Bone marrow (tissue), 2 donors: ENCODE data around the gene FAM3A.
"Not testable (repeated sequence)": the region's sequence is repeated elsewhere in the genome, so short reads cannot be mapped to it uniquely, and the experiment has no call there.

ENCODE experiments used
- DNase-seq, 2 donors: peaks; one replicate each; lab custom pipeline; 2025; lab: John Stamatoyannopoulos, UW

FAM3A gene, protein sequence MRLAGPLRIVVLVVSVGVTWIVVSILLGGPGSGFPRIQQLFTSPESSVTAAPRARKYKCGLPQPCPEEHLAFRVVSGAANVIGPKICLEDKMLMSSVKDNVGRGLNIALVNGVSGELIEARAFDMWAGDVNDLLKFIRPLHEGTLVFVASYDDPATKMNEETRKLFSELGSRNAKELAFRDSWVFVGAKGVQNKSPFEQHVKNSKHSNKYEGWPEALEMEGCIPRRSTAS

DNA sequence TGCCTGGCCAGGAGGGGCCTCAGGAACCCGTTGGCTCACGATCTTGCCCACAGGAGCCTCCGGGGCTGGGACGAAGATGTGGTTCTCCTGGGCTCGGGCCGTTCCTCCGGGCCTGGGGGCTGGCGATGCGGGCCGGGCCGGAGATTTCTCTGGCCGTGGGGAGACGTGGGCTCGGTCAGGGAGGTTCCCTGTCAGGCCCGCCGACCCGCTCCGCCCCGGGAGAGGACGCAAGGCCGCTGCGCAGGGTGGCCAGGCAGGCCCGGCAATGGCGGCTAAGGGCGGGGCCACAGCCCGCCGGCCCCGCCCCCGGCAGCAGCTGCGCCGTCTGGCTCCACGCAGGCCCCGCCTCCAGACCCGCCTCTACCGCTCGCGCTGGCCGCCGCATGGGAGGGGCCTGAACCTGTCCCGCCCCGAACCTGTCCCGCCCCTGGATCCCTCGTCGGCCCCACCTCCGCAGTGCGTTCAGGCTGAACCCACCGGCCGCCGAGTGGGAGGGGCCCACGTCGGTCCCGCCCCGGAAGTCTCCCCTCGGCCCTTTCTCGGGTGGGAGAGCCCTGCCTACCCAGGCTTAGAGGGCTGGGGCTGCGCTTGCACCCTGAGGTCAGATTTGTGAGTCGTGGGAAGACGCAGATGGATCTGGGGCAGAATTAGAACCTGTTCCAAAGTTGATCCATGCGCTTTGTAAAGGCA lies at the start of gene FAM3A:
Gene FAM3A, minus strand, starts transcription at position 267 of the 690 bp plus-strand sequence. CDS start 460 bp downstream, outside the sequence.
- DNase-seq: peak; percentile 39 to 66

DNA sequence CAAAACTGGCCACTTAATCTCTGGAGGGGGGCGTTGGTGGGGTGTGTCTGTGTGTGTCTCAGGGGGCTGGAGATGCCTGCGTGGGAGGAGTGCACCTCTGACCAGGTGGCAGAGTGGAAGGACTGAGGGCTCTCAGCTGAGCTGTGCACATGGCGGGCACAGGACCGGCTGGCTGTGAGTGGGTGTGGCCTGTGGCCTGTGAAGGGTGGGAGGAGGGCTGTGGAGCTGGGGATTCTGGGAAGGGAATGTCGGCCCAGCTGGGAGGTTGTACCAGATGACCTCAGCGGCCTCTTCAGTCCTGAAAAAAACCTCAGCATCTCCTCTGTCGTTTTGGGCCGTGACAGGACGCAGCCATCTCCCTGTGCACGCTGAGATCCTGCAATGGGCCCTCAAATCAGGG lies 46.3 kb upstream of the FAM3A start:
- not testable (repeated sequence) for DNase-seq

DNA sequence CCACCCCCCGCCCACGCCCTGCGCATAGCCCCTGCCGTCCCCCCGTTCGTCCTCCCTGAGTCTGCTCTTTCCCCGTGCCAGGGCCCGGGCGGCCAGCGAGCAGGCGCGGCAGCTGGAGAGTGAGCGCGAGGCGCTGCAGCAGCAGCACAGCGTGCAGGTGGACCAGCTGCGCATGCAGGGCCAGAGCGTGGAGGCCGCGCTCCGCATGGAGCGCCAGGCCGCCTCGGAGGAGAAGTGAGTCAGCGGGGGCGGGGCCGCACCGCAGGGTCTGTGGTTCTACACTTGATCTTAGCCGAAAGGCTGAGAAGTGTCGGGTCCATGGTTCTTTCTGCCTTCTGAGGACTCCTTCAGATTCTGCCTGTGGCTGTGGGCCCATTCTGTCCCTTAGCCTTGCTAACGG lies 44.3 kb upstream of the FAM3A start:
- not testable (repeated sequence) for DNase-seq

DNA sequence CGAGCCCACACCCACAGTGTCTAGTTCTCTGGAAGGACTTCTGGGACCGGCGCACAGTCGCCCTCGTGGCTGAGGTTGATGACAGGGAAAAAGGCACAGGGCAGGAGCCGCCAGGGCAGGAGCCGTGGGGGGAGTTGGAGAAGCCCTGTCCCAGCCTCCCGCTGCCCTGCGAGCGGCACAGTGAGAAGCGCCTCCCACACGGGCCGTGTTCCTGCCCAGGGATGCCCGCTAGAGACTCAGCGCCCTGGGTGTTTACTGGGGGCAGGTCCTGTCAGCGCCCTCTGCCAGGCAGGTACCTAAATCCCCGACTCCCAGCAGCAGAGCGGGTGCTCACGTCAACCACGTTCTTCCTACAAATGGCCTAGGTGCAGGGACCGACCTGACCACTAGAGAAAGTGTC lies 42.9 kb upstream of the FAM3A start:
- not testable (repeated sequence) for DNase-seq

DNA sequence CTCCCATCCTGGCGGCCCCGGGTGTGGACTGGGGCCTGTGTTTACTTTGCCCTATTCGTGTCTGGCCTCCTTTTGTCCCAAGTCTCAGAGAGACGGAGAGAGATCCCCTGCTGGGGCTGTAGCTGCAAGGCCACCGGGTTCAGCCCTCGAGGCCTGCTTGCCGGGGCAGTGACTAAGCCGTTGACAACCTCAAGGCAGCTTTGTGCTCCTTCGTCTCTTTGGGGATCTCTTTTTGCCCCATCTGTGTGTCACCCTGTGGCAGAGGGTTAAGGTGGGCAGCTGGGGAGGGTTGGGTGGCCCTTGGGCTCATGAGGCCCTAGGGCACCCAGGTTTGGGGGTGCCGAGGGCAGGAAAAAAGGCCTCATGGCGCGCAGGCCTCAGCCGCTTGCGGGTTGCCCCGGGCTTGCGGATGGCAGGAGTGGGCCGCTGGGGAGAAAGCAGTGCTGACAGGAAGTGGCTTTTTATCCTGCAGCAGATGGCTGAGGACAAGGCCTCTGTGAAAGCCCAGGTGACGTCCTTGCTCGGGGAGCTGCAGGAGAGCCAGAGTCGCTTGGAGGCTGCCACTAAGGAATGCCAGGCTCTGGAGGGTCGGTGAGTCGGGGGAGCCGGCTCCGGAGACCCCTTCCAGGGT lies 42.1 kb upstream of the FAM3A start:
- not testable (repeated sequence) for DNase-seq

DNA sequence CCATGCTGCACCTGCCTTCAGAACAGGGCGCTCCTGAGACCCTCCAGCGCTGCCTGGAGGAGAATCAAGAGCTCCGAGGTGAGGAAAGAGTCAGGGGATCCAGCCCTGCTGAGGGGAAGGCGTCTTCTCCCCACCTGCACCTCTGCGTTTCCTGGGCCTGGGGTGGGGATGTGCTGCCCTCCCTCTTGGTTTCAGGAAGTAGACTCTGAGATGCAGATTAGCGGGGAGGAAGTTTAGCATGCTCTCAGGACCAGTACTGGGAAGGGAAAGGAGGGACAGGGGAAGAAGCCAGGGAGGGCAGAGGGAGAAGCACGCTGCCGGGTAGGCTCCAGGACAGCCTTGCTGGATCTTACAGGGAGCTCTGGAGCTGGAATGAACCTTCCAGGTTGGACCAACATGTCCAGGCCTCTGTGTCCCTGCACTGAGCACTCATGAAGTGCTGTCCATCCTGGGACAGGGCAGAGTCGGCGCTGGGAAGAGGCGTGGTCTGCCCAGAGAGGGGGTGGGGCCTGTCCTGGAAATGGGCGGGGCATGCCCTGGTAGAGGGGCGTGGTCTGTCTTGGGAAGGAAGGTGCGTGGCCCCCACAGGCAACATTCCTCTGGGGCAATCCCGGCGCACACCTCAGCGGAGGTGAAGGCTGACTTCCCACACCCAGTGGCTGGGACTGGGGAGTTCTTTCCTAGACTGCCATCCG lies 36.2 kb upstream of the FAM3A start:
- not testable (repeated sequence) for DNase-seq

DNA sequence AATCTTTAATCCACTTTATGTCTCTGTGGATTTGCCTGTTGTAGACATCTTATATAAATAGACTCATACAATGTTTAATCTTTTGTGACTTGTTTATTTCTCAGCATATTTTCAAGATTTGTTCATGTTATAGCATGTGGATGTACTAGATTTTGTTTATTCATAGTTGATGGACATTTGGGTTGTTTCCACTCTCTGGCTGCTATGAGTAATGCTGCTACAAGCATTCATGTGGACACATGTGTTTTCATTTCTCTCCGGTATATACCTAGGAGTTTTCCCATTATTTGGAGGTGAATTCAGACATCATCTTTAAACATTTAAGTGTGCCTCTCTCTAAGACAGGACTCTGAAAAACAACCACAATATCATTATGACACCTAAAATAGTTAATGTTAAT lies 33.7 kb upstream of the FAM3A start:
- no peak for DNase-seq

DNA sequence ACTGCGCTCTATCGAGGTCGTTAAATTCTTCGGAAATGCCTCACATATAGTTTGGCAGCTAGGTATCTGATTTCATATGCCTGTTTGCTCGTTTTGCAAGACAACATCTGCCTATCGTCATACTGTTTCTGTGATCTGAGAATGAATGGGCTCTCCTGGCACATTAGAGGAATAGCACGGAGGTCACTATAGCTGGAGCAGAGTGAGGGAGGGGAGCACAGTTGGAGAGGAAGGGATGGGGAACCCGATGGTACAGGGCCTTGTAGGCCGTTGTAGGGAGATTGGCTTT lies 31.9 kb upstream of the FAM3A start:
- DNase-seq: peak in 1 of 2 donors; percentile 5

DNA sequence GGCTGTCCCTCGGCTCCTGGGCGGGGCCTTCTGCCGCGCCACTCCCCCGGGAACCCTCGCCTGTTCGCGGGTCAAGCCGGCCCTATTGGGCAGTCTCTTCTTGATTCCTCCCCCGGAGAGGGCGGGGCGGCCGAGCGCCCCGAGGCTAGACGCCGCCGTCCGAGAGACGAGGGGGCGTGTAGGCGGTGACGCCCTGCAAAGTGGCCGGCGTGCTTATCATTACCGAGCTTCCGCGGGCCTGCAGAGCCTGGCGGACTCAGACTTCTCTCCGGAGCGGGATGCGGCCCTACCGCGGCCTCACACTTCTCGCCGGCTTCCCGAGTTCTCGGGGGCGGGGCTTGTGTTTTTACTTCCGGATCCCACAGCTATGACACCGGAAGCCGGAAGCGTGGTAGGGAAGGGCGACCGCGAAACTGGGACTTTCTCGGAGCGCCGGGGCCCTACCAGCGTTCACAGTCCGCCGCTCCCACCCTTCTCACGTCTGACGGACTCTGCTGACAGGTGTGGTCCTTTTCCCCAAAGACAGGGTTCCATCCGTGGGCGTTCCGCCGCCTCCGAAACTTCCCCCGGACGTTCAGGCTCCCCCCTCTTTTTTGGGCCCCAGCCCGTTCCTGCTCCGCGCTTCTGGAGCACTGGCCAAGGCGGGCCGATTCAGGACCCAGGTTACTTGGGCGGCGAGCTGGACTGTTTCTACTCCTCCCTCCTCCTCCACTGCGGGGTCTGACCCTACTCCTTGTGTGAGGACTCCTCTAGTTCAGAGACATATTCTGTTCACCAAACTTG lies 31.4 kb upstream of the FAM3A start, which contains the start of gene IKBKG:
Gene IKBKG, plus strand, starts transcription at position 376 of the 783 bp plus-strand sequence. CDS start 4,383 bp downstream, outside the sequence.
- DNase-seq: peak; percentile 77 to 93

DNA sequence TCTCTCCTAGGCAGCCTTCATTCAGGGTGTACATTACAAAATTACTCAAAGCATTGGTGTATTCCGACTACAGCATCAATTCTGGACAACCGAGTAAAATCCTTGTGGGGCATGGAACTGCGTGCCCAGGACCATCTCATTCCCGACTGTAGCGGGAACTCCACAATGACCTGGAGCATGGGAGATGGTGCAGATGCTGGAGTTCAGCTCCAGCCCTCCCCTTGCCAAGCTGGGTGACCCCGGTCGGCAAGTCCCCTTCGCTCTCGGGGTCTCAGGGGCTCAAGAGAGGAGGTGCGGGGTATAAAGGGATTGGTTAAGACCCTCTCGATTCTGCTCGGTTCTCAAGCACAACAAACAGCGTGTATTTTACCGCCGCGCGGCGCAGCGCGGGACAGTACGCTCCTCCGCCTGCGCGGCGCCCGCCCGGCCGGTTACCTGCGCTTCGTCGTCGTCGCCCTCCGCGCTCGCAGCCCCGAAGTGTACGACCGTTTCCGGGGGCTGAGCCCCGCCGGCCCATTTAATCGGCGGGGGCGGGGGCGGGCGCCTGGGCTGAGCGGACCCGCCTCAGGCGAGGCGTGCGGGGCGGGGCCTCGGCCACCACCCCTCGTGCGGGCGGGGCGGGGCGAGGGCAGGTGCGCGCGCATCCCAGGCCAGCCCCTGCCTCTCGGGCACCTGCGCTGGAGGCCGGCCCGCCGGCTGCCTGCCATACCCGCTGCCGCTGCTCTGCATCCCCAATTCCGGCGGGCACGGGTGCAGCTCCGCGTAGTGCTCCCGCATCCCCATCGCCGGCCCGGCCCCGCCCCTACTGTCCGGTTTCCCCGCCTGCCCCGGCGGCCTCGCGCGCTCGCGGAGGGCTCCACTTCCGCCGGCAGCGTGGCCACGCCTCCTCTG lies 30.6 kb upstream of the FAM3A start, which contains the start of gene G6PD:
Gene G6PD, minus strand, starts transcription at position 493 of the 891 bp plus-strand sequence. CDS start 691 bp downstream, outside the sequence.
- no peak for DNase-seq

DNA sequence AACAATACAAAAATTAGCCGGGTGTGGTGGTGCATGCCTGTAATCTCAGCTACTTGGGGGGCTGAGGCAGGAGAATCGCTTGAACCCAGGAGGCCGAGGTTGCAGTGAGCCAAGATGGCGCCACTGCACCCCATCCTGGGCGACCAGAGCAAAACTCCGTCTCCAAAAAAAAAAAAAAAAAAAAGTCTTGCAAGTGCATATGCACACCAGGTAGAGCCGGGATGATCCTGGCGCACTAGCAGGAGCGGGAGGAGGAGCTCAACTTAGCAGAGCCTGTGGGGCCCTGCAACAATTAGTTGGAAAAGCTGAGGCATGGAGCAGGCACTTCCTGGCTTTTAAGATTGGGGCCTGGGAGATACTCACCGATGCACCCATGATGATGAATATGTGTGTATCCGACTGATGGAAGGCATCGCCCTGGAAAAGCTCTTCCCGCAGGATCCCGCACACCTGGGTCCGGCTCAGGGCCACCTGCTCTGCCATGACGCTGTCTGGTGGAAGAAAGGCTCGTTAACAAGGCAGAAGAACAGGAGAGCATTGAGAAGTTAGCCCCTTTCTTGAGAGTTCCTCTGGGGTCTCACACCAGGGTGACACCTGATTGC lies 29.7 kb upstream of the FAM3A start:
- no peak for DNase-seq

DNA sequence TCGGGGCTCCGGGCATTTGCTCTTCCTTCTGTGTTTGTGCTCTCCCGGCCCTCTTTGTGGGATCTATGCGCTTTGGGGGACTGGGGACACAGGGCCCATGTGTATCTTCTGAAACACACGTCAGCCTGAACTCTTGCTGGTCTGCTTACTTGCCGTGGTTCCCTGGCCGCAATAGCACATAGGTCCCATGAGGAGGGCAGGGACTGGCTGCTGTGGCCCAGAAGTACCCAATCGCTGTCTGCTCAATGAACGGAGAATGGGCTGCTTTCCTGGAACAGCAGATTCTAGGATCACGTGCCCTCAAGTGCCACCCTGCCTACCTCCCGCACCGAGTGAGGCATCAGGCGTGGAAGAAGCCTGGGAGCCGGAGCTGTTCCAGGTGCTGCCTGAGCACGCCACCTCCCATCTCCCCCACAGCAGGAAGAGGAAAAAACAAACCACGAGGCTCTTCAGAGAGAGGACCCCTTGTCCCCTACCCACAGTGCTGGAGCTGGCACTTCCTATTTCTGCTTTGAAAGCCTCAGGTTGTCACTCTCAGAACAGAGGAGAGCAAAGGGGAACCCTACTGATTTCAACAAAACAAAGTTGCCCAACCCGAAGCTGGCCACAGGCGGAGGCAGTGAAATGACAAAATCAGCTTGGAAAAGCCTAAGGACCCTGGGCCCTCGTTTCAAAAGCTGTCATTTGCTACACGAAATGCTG lies 26.8 kb upstream of the FAM3A start:
- DNase-seq: peak; percentile 13 to 40

DNA sequence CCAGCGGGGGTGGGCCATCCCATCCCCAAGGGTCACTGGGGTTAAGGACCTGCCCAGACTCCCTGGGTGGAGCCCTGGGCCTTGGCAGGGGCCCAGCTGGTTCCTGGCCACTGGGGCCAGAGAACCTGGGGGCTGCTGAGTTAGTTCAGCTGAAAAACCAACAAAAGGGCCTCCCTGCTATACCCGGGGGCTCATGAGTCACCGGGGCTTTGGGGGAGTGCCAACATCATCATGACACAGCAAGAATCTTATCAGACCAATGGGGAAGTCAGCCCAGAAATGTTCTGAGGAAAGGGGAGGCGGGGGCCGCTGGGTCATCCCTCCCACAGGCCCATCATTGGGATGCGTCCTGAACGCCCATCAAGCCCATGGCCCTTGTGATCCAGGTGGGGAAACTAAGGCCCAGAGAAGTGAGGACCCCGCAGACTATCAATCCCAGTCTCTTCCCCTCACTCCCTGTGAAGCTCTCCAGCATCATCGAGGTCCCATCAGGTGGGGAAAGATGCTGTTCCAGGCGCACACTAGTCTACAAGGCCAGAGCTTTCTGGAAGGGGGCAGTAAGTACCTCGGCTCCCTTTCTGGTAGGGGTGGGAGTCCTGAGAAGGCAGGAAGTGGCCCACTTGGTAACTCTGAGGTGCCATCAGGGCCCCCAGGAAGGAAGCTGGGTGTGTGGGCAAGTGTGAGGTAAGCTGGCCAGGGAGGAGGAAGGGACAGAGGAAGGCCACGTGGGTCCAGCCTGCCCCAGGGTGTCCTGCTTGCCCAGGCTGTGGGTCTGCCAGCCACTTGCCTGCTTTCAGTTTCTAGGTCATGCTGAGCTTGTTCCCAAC lies 26.1 kb upstream of the FAM3A start:
- peak; percentile 50 to 80 for DNase-seq

DNA sequence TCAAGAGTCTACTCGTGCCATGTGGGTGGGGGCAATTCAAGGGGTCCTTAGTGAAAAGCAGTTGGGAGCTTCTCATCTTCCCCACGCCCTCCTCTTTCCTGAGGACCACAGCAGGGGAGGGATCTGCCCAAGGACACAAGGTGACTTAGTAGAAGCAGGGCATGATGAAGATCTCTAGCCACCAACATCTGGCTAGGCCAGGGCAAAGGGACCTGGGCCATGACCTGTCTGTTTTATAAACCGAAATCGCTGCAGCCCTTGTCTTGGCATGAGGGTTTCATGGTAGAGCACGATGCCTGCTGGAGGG lies 25.5 kb upstream of the FAM3A start:
- no peak for DNase-seq

DNA sequence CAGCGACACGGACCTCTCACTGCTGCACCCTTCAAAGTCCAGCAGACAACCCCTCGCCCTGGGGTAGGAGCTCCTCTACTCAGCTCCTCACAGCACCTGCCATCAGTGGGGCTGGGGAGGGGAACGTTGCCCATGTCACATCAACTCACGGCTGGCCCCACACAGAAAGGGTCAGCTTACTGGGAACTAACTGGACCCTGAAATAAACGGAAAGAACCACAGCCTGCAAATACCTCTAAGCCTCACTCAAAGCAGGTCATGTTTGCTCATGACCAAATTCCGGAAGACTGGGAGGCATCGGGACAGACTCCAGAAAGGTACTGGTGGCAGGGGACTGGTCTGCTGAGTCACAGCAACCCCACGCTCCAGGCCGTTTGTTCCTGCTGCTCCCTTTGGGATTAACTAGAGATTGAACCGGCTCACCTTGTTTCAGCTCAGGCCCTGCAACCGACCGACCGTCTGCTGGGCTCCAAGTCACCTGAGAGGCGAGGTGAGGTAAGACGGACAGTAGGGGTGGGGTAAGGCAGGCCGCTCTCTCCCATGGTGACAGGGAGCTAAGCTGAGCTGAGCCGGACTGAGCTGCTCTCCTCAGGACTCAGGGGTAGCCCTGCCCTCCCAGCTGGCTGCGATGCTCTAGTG lies 25.0 kb upstream of the FAM3A start:
- no peak for DNase-seq

DNA sequence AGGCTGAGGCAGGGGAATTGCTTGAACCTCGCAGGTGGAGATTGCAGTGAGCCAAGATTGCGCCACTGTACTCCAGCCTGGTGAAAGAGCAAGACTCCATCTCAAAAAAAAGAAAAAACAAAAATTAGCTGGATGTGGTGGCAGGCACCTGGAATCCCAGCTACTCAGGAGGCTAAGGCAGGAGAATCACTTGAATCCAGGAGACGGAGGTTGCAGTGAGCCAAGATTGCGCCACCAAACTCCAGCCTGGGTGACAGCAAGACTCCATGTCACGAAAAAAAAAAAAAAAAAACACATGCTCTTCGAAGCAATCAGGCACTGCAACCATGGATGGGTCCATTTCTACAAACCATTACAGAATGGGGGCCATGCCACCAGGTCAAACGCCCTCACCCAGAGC lies 24.3 kb upstream of the FAM3A start:
- DNase-seq: not testable (repeated sequence)

DNA sequence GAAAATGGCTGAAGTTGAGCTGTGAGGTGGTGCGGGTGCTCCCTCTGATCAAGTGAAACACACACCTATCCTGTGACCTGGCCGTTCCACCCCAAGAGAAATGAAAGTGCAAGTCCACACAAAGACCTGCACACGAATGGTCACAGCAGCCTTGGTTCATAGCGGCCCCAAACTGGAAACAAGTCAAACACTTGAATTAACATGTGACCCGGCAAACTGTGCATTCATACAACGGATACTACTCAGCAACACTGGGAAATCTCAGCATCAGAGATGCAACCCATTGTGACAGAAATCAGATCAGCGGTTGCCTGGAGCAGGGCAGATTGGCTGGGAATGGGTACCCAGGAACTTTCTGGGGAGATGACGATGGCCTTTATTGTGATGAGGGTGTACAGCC lies 23.0 kb upstream of the FAM3A start:
- DNase-seq: no peak

DNA sequence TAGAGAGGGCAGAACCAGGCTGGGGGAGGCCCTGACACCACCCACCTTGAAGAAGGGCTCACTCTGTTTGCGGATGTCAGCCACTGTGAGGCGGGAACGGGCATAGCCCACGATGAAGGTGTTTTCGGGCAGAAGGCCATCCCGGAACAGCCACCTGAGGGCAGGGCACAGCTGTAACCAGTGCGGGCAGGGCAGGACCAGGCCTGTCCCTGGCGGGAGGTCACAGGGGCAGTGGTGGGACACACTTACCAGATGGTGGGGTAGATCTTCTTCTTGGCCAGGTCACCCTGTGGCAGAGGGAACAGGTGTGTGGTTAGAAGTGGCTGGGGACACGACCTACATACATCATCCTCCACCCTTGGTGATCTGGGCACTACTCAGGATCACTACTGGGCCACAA lies 19.9 kb upstream of the FAM3A start:
- no peak for DNase-seq
